ENCODE results near the gene TCHH. TPM values are rescaled to one million over a fixed set of nuclear protein-coding genes. Genes with fewer than 3 reads are reported as not detected.

The TCHH gene
- total RNA-seq, 1 experiment from 2014 or later, result not detected

DNA sequence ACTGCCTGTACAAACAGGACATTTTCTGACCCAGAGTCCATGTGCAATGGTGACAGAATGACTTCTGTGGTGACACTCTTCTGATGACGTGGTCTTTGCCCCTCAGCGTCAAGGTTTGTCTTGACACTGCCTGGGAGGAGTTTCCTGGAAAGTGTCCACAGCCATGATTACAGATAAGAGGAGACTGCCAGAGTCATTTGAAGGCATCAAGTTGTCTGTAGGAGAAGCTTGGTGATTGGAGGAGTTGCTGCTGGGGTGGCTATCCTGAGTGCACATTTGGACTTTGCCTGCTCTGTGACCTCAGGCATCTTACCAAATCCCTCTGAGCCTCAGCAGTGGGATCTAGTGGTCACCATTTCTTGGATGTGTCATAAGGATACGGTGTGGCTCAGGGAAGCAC is 44.1 kb downstream of the TCHH start:
- no peak for DNase-seq (ENCODE audit: low read depth)

- DNase-seq (ENCODE audit: low read depth), result no peak
These were observed 47.3 kb downstream of the TCHH start for GRCh38 chr1:152067929-152068328.

DNA sequence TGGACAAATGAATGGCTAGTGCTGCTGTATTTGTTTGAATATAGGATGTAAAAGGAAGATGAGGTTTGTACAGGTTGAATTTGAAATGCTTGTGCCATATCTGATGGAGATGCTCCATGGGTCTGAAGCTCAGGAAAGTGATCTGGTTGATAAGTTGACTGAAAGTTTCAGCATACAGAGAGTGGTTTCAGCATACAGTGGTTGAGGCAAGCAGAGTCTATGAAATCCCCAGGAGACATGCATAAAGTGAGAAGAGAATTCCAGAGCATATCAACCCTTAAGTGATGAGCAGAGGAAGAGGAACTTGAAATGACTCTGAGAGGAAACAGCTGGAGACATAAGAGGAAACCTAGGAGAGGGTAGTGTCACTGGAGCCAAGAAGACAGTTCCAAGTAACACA is 48.1 kb downstream of the TCHH start:
- DNase-seq (ENCODE audit: low read depth), result no peak

DNA sequence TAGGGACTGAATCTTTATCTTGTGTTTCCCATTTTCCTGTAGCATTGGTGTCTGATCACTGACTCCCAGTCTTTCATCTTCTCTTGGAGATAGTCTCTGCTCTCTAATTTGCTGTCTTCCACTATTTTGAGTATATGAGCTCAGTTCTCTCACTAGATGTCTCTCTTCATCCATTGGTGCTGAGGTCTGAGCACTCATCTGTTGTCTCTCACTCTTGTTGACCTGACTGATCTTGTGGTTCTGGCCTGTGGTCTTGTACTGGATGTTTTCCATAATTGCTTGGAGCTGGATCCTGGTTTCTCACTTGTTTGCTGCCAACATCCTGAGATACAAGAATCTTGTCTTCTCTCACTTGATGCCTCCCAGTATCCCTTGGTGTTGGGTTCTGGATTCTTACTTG is 53.3 kb downstream of the TCHH start:
- peak; percentile 25 for DNase-seq (ENCODE audit: low read depth)

Other genes starting within 250 kb of the TCHH start
- gene THEM4, start 205.9 kb downstream of the TCHH start, total RNA-seq (2014; rRNA removed; shearing (Covaris generic)), result 8.2 and 11.7 TPM in 2 replicates
- gene S100A10, start 121.6 kb downstream of the TCHH start, total RNA-seq (2014; rRNA removed; shearing (Covaris generic)), result 120 and 154 TPM in 2 replicates
- gene S100A11, start 78.4 kb downstream of the TCHH start, total RNA-seq (2014; rRNA removed; shearing (Covaris generic)), result 784 and 824 TPM in 2 replicates
- gene TCHHL1, start 26.4 kb downstream of the TCHH start, total RNA-seq (2014; rRNA removed; shearing (Covaris generic)), result not detected in 2 replicates
- not detected in 2 replicates for gene RPTN, start 43.8 kb upstream of the TCHH start, total RNA-seq (2014; rRNA removed; shearing (Covaris generic))
- not detected in 2 replicates for gene HRNR, start 108.7 kb upstream of the TCHH start, total RNA-seq (2014; rRNA removed; shearing (Covaris generic))
- gene FLG, start 209.8 kb upstream of the TCHH start, total RNA-seq (2014; rRNA removed; shearing (Covaris generic)), result 0.05 and 0.17 TPM in 2 replicates
- gene FLG2, start 244.6 kb upstream of the TCHH start, total RNA-seq (2014; rRNA removed; shearing (Covaris generic)), result not detected in 2 replicates